IPS DF 19.7 (cell line): ENCODE data around the gene CCDC124.
"Not testable (repeated sequence)": the region's sequence is repeated elsewhere in the genome, so short reads cannot be mapped to it uniquely, and the experiment has no call there.

Source experiments
- DNase-seq: peaks from one replicate; pipeline ENCODE4 v3.0.0-alpha.2; 2013; ENCODE audit warnings: low read depth, low spot score

CCDC124 gene

GRCh38 chr19:17981611-17982010 is 48.8 kb downstream of the CCDC124 start:
- DNase-seq: no peak

DNA sequence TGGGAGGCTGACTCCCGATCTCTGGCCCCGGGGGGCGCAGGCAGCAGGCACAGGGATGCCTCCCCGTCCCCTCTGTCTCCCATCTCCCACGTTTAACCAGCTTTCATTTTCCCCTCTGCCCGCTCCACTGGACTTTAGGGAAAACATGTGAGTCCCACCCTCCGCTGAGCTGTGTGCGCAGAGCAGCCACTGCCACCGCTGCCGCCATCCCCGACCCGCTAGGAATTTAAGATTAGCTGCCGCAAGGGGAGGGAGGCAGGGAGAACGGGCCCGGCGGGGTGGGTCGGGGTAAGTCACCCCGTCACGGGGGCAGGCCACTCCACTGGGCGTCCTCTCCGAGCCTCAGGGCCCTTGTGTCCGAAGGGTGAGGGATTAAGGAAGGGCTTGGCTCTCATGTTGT is 49.6 kb downstream of the CCDC124 start:
- DNase-seq: no peak

GRCh38 chr19:17985037-17985818 is 52.4 kb downstream of the CCDC124 start:
- DNase-seq: no peak

DNA sequence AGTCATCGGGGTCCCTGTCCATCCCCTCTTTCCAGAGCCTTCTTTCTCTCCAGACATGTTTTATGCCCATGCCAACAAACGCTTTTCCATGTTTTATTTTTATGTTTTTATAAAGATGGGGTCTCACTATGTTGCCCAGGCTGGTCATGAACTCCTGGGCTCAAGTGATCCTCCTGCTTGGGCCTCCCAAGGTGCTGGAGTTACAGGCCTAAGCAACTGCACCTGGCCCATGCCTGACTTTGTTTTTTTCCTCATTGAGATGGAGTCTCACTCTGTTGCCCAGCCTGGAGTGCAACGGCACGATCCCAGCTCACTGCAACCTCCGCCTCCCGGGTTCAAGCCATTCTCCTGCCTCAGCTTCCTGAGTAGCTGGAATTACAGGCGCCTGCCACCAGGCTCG is 53.8 kb downstream of the CCDC124 start:
- DNase-seq: not testable (repeated sequence)

DNA sequence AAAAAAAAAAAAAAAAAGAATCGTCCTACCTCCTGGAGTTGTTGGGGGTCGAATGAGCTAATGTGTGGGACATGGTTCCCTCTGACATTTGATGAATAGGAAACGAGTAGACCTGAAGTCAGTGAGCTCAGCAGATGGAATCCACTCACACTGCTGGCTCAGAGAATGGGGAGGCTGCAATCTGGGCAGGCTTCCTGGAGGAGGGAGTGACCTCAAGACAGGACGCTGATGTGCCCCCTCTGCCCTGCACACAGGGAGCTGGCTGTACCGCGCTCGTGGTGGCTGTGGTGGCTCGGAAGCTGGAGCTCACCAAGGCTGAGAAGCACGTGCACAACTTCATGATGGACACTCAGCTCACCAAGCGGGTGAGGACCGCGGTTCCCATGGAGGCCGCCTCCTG is 55.3 kb downstream of the CCDC124 start:
- DNase-seq: no peak

- DNase-seq: no peak
These were observed 56.7 kb downstream of the CCDC124 start for GRCh38 chr19:17989425-17990094.

DNA sequence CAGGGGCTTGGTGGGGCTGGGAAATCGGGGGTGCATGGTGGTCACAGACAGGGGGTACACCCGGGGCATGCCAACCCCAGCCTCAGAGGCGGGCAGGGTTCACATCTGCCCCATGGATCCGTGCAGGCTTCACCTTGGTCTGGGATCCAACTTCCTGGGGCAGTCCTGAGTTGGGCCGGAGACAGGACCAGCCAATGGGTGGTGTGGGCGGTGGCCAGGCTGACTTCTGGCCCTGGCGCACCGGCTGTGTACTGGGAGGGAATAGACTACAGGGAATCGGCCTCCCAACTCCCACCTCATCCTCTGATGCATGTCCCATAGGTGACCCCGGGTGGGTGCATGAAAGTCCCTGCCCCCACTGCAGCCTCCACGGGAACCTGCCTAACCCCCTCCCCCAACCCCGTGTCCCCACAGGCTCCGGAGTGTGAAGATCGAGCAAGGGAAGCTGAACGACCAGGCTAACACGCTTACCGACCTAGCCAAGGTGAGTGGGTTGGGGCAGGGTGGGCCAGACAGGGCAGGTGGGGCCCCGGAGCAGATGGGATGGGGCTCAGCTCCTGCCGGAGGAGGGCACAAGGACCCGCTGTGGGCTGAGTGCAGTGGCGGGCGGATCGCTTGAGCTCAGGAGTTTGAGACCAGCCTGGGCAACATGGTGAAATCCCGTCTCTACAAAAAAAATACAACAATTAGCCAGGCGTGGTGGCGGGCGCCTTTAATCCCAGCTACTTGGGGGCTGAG is 60.4 kb downstream of the CCDC124 start:
- no peak for DNase-seq
